ENCODE measurements around the gene PAQR5. TPM values are rescaled to one million over a fixed set of nuclear protein-coding genes. Genes with fewer than 3 reads are reported as not detected.

Gene PAQR5
- total RNA-seq, 2 experiments from 2014 or later: not detected

DNA sequence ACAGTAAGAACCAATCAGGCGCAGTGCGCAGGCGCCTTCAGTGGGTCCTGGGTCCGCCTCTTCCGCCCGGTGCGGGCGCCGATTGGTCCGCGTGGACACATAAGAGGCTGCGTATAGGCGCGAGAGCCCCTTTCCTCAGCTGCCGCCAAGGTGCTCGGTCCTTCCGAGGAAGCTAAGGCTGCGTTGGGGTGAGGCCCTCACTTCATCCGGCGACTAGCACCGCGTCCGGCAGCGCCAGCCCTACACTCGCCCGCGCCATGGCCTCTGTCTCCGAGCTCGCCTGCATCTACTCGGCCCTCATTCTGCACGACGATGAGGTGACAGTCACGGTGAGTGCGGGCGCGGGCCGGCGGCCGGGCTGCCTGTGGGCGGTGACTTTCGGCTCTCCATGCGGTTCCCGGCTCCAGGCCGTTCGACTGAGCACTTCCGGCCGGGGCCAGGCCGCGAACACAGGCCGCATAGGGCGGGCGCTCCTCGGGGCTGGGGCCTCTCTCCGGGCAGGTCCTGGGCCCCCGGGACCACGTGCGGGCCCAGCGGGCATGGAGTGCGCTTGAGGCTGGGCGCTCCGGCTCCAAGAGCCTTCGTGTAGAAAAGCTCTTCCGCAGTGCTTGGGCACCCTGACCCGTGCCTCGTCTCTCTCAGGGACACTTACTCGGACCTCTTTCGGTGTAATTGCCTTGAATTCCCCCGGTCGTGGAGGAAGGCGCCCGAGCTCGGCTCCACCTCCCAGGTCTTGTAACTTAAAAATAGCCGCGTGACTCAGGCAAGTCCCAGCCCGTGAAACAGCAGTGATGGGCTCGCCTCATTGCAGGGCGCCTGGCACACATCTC is 154.2 kb downstream of the PAQR5 start, which contains the start of gene RPLP1:
RPLP1 (plus strand) TSS at position 127 of the 830 bp plus-strand sequence; CDS start at position 258, 131 bp downstream.
- H3K4me1 ChIP-seq (ENCODE audit: insufficient read depth, low read length): peaks cover 38% of the 10 kb centered on the region
- intact Hi-C loops (cut with DNase I, micrococcal nuclease): loop anchor here (1.0 to 10.0 kb wide), 8 partner anchors 9 to 644 kb away; partner anchors contain the start of genes KIF23 (in 2 of the 2), GLCE (in 1 of the 2) and TLE3 (in 1 of the 2)
- Mint-ChIP-seq H3K9me3 (no peaks in the 10 kb centered on the region), H3K36me3 (ENCODE audit: low read depth) (peaks cover 55% of the 10 kb centered on the region), H3K4me3 (peak within 1 kb of the TSS; percentile 95), H3K27me3 (no peaks in the 10 kb centered on the region), H3K4me1 (ENCODE audit: low read depth) (peaks cover 55% of the 10 kb centered on the region), H3K27ac (peak within 1 kb of the TSS; percentile 94)
- peak; percentile 92 to 98 (median 96) for DNase-seq
- TF ChIP-seq, protein P1, sequence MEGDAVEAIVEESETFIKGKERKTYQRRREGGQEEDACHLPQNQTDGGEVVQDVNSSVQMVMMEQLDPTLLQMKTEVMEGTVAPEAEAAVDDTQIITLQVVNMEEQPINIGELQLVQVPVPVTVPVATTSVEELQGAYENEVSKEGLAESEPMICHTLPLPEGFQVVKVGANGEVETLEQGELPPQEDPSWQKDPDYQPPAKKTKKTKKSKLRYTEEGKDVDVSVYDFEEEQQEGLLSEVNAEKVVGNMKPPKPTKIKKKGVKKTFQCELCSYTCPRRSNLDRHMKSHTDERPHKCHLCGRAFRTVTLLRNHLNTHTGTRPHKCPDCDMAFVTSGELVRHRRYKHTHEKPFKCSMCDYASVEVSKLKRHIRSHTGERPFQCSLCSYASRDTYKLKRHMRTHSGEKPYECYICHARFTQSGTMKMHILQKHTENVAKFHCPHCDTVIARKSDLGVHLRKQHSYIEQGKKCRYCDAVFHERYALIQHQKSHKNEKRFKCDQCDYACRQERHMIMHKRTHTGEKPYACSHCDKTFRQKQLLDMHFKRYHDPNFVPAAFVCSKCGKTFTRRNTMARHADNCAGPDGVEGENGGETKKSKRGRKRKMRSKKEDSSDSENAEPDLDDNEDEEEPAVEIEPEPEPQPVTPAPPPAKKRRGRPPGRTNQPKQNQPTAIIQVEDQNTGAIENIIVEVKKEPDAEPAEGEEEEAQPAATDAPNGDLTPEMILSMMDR (IDR thresholded peaks at IDR 0.05): no peak
- peak within 1 kb of the TSS; percentile 78 to 91 for H3K27ac ChIP-seq (ENCODE audit: low read depth in 1 of 2, low read length in 2 of 2)
- ChIA-PET CTCF (interaction anchor here (0.5 to 4.5 kb wide), 7 partner anchors 8 to 58 kb away, joined by 3 to 61 read pairs (median 5); no protein-coding TSS in a partner anchor), POLR2A (interaction anchor here (0.7 to 5.4 kb wide), 30 partner anchors 10 to 1911 kb away, joined by 3 to 205 read pairs (median 4); partner anchors contain the start of genes FEM1B, GLCE, KIF23 and TLE3)
- ATAC-seq (ENCODE audit: poor library complexity): peak; percentile 85
- peak within 1 kb of the TSS; percentile 98 for H3K4me3 ChIP-seq (ENCODE audit: low read length)
- no peaks in the 10 kb centered on the region for H3K27me3 ChIP-seq (ENCODE audit: control insufficient read depth in 1 of 2, insufficient read depth in 2 of 2, low read length in 2 of 2)
- no peaks in the 10 kb centered on the region for H3K9me3 ChIP-seq (ENCODE audit: control insufficient read depth in 1 of 2, insufficient read depth in 1 of 2, low read length in 2 of 2)
- peaks cover 29% of the 10 kb centered on the region for H3K36me3 ChIP-seq (ENCODE audit: insufficient read depth, low read length)

DNA sequence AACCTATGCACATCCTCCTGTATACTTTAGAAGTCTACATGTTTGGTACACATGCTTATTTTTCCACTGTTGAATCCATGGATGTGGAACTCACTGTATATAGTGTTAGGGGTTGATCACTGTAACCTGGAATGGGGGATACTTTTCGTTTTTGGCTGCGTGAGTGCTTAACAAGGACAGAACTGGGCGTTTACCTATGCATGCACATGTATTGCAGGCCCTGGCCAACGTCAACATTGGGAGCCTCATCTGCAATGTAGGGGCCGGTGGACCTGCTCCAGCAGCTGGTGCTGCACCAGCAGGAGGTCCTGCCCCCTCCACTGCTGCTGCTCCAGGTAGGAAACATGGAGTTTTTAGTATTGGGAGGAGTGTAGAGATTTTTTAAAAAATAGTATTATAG is 156.2 kb downstream of the PAQR5 start:
- peaks cover 56% of the 10 kb centered on the region for H3K36me3 Mint-ChIP-seq (ENCODE audit: low read depth)
- Histone ChIP-seq H3K9me3 (ENCODE audit: control insufficient read depth in 1 of 2, insufficient read depth in 1 of 2, low read length in 2 of 2) (no peaks in the 10 kb centered on the region), H3K4me1 (ENCODE audit: insufficient read depth, low read length) (peaks cover 38% of the 10 kb centered on the region), H3K4me3 (ENCODE audit: low read length) (no peak overlapping the region), H3K27me3 (ENCODE audit: control insufficient read depth in 1 of 2, insufficient read depth in 2 of 2, low read length in 2 of 2) (no peaks in the 10 kb centered on the region), H3K27ac (ENCODE audit: low read depth in 1 of 2, low read length in 2 of 2) (peak overlapping the region in 1 of 2 donors; percentile 23), H3K36me3 (ENCODE audit: insufficient read depth, low read length) (peaks cover 29% of the 10 kb centered on the region)
- TF ChIP-seq, protein P1 (IDR thresholded peaks at IDR 0.05): no peak
- ChIA-PET POLR2A (interaction anchor here (4.7 to 5.4 kb wide), 2 partner anchors 8 to 13 kb away, joined by 96 to 205 read pairs; no protein-coding TSS in a partner anchor), CTCF (interaction anchor here (1.6 to 4.5 kb wide), 2 partner anchors 8 to 13 kb away, joined by 4 to 61 read pairs; no protein-coding TSS in a partner anchor)
- ATAC-seq (ENCODE audit: poor library complexity) (no peak), DNase-seq (no peak)
- intact Hi-C loops (cut with DNase I, micrococcal nuclease): loop anchor here in 1 of 2 experiments (5.0 to 10.0 kb wide), 3 partner anchors 293 to 642 kb away; partner anchors contain the start of genes GLCE and TLE3
- H3K4me1 Mint-ChIP-seq (ENCODE audit: low read depth): peaks cover 60% of the 10 kb centered on the region
- peak overlapping the region; percentile 94 for H3K27ac Mint-ChIP-seq
- no peaks in the 10 kb centered on the region for H3K9me3 Mint-ChIP-seq
- peak overlapping the region; percentile 95 for H3K4me3 Mint-ChIP-seq
- H3K27me3 Mint-ChIP-seq: no peaks in the 10 kb centered on the region

Data from CD4-positive, alpha-beta T cell (primary cell).